Measurements from ENCODE around the gene ZNF609.

The ZNF609 gene

DNA sequence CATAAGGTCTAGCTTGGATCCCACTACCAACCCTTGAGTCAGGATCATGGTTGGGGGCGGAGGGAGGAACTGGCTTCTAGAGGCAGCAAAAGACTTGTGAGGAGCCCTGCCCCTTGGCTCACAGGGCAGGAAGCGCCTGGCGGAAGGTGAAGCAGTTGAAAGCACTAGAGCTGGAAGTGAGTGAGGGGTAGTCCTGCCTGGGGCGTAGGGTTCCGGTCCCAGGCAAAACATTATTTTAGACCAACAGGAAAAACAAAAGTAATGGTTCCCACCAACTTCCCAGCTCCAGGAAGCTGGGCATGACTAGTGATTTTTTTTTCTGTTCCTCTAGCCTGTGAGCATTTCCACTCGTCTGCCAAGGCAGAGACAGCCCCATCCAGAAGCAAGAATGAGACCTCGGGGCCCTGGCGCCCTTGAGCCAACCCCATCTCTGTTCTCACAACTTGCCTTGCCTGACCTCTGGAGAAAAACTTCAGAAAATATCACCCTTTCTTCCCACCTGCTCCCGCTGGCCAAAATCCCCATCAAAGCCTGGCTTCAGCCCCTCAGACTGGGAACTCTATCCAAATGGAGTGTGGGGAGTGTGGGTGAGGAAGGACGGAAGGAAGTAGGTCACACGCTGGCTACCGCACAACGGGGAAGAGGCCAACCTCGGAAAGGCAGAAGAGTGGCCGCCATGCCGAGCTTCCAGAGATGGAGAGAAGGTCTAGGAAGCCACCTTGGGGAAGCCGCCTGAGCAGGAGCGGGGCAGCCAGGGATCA lies 257.5 kb downstream of the ZNF609 start:
- ATAC-seq (ENCODE audit: low read depth) = no peak
- Histone ChIP-seq H3K4me1 (ENCODE audit: insufficient read depth, poor library complexity, severe bottlenecking) (no peaks in the 10 kb centered on the region), H3K4me3 (ENCODE audit: severe bottlenecking) (no peak overlapping the region), H3K9me3 (ENCODE audit: severe bottlenecking) (no peaks in the 10 kb centered on the region), H3K27me3 (ENCODE audit: insufficient read depth, poor library complexity, severe bottlenecking) (no peaks in the 10 kb centered on the region), H3K36me3 (ENCODE audit: low read depth) (no peaks in the 10 kb centered on the region), H3K27ac (ENCODE audit: poor library complexity, severe bottlenecking) (no peak overlapping the region)
- TF ChIP-seq CTCF (IDR thresholded peaks at IDR 0.05; ENCODE audit: poor library complexity, severe bottlenecking) = no peak
- no peak for DNase-seq (ENCODE audit: low spot score)

GRCh38 chr15:64720188-64720587 lies 259.8 kb downstream of the ZNF609 start:
- Histone ChIP-seq H3K9me3 (ENCODE audit: severe bottlenecking) (no peaks in the 10 kb centered on the region), H3K36me3 (ENCODE audit: low read depth) (no peaks in the 10 kb centered on the region), H3K27ac (ENCODE audit: poor library complexity, severe bottlenecking) (no peak overlapping the region), H3K4me3 (ENCODE audit: severe bottlenecking) (no peak overlapping the region), H3K4me1 (ENCODE audit: insufficient read depth, poor library complexity, severe bottlenecking) (no peaks in the 10 kb centered on the region), H3K27me3 (ENCODE audit: insufficient read depth, poor library complexity, severe bottlenecking) (no peaks in the 10 kb centered on the region)
- TF ChIP-seq CTCF (IDR thresholded peaks at IDR 0.05; ENCODE audit: poor library complexity, severe bottlenecking) = no peak
- ATAC-seq (ENCODE audit: low read depth) = no peak
- no peak for DNase-seq (ENCODE audit: low spot score)

DNA sequence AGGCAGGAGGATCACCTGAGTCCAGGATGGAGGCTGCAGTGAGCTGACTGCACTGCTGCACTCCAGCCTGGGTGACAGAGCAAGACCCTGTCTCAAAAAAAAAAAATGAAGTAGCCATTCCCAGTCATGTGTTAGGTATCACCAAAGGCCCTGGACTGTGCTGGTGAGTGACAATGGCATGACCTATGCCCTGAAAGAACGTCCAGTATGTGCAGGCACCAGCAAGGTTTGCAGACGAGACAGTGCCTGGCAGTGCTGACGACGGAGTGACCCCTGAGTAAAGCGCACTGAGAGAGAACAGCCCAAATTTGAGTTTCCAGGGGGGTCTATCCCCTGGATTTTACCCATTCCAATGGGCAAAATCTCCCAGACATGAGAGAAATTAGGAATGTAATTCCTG lies 269.8 kb downstream of the ZNF609 start:
- H3K4me3 ChIP-seq (ENCODE audit: severe bottlenecking) = no peak overlapping the region
- TF ChIP-seq CTCF (IDR thresholded peaks at IDR 0.05; ENCODE audit: poor library complexity, severe bottlenecking) = no peak
- ATAC-seq (ENCODE audit: low read depth) = no peak
- H3K27me3 ChIP-seq (ENCODE audit: insufficient read depth, poor library complexity, severe bottlenecking) = no peaks in the 10 kb centered on the region
- no peak overlapping the region for H3K27ac ChIP-seq (ENCODE audit: poor library complexity, severe bottlenecking)
- no peaks in the 10 kb centered on the region for H3K9me3 ChIP-seq (ENCODE audit: severe bottlenecking)
- H3K36me3 ChIP-seq (ENCODE audit: low read depth) = no peaks in the 10 kb centered on the region
- H3K4me1 ChIP-seq (ENCODE audit: insufficient read depth, poor library complexity, severe bottlenecking) = no peaks in the 10 kb centered on the region
- DNase-seq (ENCODE audit: low spot score) = no peak

GRCh38 chr15:64731012-64731804 lies 270.8 kb downstream of the ZNF609 start:
- Histone ChIP-seq H3K36me3 (ENCODE audit: low read depth) (no peaks in the 10 kb centered on the region), H3K4me3 (ENCODE audit: severe bottlenecking) (no peak overlapping the region), H3K4me1 (ENCODE audit: insufficient read depth, poor library complexity, severe bottlenecking) (no peaks in the 10 kb centered on the region), H3K27ac (ENCODE audit: poor library complexity, severe bottlenecking) (no peak overlapping the region), H3K9me3 (ENCODE audit: severe bottlenecking) (no peaks in the 10 kb centered on the region), H3K27me3 (ENCODE audit: insufficient read depth, poor library complexity, severe bottlenecking) (no peaks in the 10 kb centered on the region)
- peak; percentile 93 for DNase-seq (ENCODE audit: low spot score)
- ATAC-seq (ENCODE audit: low read depth) = peak; percentile 89
- peak; percentile 100 for TF ChIP-seq CTCF (IDR thresholded peaks at IDR 0.05; ENCODE audit: poor library complexity, severe bottlenecking)

- H3K4me3 ChIP-seq (ENCODE audit: severe bottlenecking) = no peak overlapping the region
- no peak overlapping the region for H3K27ac ChIP-seq (ENCODE audit: poor library complexity, severe bottlenecking)
- H3K36me3 ChIP-seq (ENCODE audit: low read depth) = no peaks in the 10 kb centered on the region
- TF ChIP-seq CTCF (IDR thresholded peaks at IDR 0.05; ENCODE audit: poor library complexity, severe bottlenecking) = no peak
- no peaks in the 10 kb centered on the region for H3K4me1 ChIP-seq (ENCODE audit: insufficient read depth, poor library complexity, severe bottlenecking)
- no peaks in the 10 kb centered on the region for H3K9me3 ChIP-seq (ENCODE audit: severe bottlenecking)
- DNase-seq (ENCODE audit: low spot score) (no peak), ATAC-seq (ENCODE audit: low read depth) (no peak)
- H3K27me3 ChIP-seq (ENCODE audit: insufficient read depth, poor library complexity, severe bottlenecking) = no peaks in the 10 kb centered on the region
Measured at GRCh38 chr15:64731805-64732151, 271.4 kb downstream of the ZNF609 start.
